ENCODE measurements around the gene NPY2R. TPM values are rescaled to one million over a fixed set of nuclear protein-coding genes. Genes with fewer than 3 reads are reported as not detected.

Gene NPY2R, protein sequence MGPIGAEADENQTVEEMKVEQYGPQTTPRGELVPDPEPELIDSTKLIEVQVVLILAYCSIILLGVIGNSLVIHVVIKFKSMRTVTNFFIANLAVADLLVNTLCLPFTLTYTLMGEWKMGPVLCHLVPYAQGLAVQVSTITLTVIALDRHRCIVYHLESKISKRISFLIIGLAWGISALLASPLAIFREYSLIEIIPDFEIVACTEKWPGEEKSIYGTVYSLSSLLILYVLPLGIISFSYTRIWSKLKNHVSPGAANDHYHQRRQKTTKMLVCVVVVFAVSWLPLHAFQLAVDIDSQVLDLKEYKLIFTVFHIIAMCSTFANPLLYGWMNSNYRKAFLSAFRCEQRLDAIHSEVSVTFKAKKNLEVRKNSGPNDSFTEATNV
- total RNA-seq (2022; extraction: Qiagen RNA extraction): 0.02 to 0.06 TPM (median 0.03 TPM) in 5 replicates

DNA sequence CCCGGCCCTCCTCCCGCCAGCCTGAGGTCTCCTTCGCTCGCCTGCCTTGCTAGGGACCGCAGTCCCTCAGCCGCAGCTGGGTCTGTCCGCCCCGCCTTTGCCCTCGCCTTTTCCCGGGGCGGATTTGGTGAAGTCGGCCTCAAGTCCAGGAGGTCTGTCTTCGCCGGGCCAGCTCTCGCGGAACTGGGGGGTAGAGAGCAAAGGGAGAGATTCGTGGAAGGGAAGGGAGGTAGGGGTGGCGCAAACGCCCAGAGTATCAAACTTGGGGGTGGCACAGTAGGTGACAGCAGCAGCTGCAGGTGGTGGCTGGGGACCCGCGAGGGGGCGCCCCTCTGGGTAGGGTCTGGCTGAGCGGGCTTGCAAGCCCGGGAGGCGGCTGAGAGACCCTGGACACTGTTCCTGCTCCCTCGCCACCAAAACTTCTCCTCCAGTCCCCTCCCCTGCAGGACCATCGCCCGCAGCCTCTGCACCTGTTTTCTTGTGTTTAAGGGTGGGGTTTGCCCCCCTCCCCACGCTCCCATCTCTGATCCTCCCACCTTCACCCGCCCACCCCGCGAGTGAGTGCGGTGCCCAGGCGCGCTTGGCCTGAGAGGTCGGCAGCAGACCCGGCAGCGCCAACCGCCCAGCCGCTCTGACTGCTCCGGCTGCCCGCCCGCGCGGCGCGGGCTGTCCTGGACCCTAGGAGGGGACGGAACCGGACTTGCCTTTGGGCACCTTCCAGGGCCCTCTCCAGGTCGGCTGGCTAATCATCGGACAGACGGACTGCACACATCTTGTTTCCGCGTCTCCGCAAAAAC lies at the start of gene NPY2R:
Gene NPY2R (plus strand): TSS at position 379 of the 797 bp plus-strand sequence. CDS start 5,304 bp downstream, outside the sequence.

Other genes with a start within 250 kb of the NPY2R start
- gene MAP9, start 168.3 kb downstream of the NPY2R start, total RNA-seq (2022; extraction: Qiagen RNA extraction): 4.5 to 6.4 TPM (median 6.1 TPM) in 5 replicates